Measurements from ENCODE around the gene OMP. TPM values are rescaled to one million over a fixed set of nuclear protein-coding genes. Genes with fewer than 3 reads are reported as not detected.

OMP gene
- total RNA-seq, 3 donors from 2014 or later = not detected

DNA sequence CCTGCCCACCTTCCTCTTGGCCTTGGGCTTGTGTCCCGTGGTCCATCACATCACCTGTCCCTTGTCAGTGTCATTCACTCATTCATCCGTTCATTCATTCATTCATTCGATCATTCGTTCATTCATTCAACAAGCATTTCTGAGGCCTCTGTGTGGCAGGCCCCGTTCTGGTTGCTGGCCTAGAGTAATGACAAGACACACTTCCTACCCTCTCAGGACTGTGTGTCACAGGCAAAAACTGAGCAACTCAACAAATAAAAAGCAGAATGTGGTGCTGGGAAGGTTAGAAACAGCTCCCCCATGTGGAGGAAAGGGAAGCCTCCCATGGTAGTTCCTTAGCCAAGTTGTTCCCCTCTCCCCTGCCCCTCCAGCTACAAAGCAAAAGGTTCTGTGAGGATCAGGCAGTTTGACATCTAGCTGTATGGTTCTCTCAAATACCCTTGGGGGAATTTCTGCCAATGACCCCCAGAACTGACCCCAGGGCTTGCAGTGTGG lies 1.6 kb upstream of the OMP start:
- Histone ChIP-seq H3K9me3 (no peaks in the 10 kb centered on the region), H3K4me1 (no peaks in the 10 kb centered on the region), H3K27ac (no peak overlapping the region), H3K36me3 (no peaks in the 10 kb centered on the region), H3K4me3 (no peak overlapping the region), H3K27me3 (no peaks in the 10 kb centered on the region)
- intact Hi-C loops (cut with DNase I; ENCODE audit: low total_unique reads) = no loop called here
- DNase-seq (ENCODE audit: low spot score in 2 of 2) = no peak
- TF ChIP-seq POLR2AphosphoS5 (IDR thresholded peaks at IDR 0.05) (no peak), POLR2A (IDR thresholded peaks at IDR 0.05) (no peak)
- TF ChIP-seq, protein P1, sequence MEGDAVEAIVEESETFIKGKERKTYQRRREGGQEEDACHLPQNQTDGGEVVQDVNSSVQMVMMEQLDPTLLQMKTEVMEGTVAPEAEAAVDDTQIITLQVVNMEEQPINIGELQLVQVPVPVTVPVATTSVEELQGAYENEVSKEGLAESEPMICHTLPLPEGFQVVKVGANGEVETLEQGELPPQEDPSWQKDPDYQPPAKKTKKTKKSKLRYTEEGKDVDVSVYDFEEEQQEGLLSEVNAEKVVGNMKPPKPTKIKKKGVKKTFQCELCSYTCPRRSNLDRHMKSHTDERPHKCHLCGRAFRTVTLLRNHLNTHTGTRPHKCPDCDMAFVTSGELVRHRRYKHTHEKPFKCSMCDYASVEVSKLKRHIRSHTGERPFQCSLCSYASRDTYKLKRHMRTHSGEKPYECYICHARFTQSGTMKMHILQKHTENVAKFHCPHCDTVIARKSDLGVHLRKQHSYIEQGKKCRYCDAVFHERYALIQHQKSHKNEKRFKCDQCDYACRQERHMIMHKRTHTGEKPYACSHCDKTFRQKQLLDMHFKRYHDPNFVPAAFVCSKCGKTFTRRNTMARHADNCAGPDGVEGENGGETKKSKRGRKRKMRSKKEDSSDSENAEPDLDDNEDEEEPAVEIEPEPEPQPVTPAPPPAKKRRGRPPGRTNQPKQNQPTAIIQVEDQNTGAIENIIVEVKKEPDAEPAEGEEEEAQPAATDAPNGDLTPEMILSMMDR (IDR thresholded peaks at IDR 0.05) = no peak

DNA sequence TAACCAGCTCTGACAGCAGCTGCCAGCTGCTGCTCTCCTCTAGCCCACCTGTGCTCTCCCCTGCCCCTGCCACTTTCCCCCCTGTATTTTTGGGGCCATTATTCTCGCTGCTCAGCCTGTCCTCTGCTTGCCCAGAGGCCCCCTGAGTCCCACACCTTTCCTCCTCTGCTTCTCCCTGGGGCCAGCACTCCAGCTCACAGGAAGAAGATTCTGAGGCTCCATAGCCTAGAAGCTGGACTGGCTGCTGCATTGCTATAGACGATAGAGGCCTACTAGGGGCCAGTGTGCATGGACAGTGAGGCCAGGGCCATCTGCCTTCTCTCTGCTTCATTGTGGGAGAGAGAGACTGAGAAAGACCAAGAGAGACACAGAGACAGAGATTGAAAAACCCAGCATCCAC lies 679 bp downstream of the OMP start:
- Histone ChIP-seq H3K36me3 (no peaks in the 10 kb centered on the region), H3K4me3 (no peak overlapping the region), H3K27me3 (no peaks in the 10 kb centered on the region), H3K27ac (no peak overlapping the region), H3K4me1 (no peaks in the 10 kb centered on the region), H3K9me3 (no peaks in the 10 kb centered on the region)
- TF ChIP-seq, protein P1 (IDR thresholded peaks at IDR 0.05) = no peak
- TF ChIP-seq POLR2A (IDR thresholded peaks at IDR 0.05) (no peak), POLR2AphosphoS5 (IDR thresholded peaks at IDR 0.05) (no peak)
- no peak for DNase-seq (ENCODE audit: low spot score in 2 of 2)
- intact Hi-C loops (cut with DNase I; ENCODE audit: low total_unique reads) = no loop called here

DNA sequence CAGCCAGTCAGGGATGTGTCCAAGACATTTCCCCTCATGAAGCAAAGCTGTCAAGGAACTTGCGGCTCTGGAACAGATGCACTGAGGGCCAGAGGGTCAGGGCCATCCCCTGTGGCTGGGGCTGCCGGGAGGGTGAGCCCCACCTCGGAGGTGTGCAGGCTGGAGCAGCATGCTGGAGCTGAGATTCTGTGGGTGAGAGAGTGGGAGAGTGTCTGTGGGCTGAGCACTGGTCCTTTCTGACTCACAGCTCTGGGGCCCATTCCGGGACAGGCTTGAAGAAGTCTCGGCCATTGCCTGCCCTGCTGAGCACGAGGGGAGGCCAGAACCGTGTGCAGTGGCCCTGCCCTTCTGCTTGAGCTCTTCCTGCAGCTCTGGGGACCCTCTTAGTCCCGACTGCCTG lies 2.1 kb downstream of the OMP start:
- Histone ChIP-seq H3K27me3 (no peaks in the 10 kb centered on the region), H3K9me3 (no peaks in the 10 kb centered on the region), H3K27ac (no peak overlapping the region), H3K4me3 (no peak overlapping the region), H3K36me3 (no peaks in the 10 kb centered on the region), H3K4me1 (no peaks in the 10 kb centered on the region)
- TF ChIP-seq POLR2AphosphoS5 (IDR thresholded peaks at IDR 0.05) (no peak), POLR2A (IDR thresholded peaks at IDR 0.05) (no peak)
- TF ChIP-seq, protein P1 (IDR thresholded peaks at IDR 0.05) = no peak
- DNase-seq (ENCODE audit: low spot score in 2 of 2) = no peak
- intact Hi-C loops (cut with DNase I; ENCODE audit: low total_unique reads) = no loop called here

DNA sequence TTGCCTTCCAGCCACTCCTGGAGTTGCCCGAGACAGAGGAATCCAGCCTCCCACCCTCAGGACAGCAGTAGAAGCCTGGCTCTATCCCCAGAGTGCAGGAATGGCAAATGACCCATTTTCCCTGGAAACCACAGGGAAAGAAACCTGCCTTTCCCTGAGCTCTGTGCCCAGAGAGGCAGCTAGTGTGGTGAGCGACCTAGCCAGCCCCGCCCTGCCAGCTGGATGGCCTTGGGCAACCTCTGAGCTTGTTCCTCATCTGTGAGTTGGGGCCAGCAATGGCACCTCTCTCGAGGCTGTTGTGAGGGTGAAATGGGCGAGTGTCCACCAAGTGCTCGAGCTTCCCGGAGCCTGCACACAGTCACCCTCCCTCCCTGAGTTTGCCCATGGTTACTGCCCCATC lies 3.7 kb downstream of the OMP start:
- TF ChIP-seq, protein P1 (IDR thresholded peaks at IDR 0.05) = no peak
- TF ChIP-seq POLR2AphosphoS5 (IDR thresholded peaks at IDR 0.05) (no peak), POLR2A (IDR thresholded peaks at IDR 0.05) (no peak)
- Histone ChIP-seq H3K9me3 (no peaks in the 10 kb centered on the region), H3K36me3 (no peaks in the 10 kb centered on the region), H3K4me3 (no peak overlapping the region), H3K27ac (no peak overlapping the region), H3K4me1 (no peaks in the 10 kb centered on the region), H3K27me3 (no peaks in the 10 kb centered on the region)
- DNase-seq (ENCODE audit: low spot score in 2 of 2) = no peak
- intact Hi-C loops (cut with DNase I; ENCODE audit: low total_unique reads) = loop anchor here (1.0 kb wide), 1 partner anchor 48 kb away; no protein-coding TSS in a partner anchor

DNA sequence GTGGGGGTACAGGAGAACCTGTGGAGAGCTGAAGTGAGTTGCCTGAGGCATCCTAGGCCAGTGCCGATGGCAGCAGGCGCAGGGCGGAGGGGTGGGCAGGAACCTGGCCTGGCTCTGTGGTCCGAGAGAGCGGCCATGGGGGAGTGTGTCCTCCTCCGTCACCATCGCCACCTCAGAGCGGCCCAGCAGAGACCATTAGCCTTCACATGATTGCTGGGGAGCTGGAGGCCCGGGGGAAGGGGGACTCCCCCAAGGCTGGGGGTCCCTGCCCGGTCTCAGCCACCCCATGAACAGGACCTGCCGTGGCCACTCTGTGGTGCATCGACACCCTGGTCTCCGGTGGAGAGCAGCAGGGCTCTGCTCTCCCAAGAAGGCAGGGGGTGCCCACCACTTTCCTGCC lies 4.1 kb downstream of the OMP start:
- H3K9me3 ChIP-seq = no peaks in the 10 kb centered on the region
- no peak for DNase-seq (ENCODE audit: low spot score in 2 of 2)
- no peak overlapping the region for H3K27ac ChIP-seq
- H3K27me3 ChIP-seq = no peaks in the 10 kb centered on the region
- intact Hi-C loops (cut with DNase I; ENCODE audit: low total_unique reads) = loop anchor here (1.0 kb wide), 1 partner anchor 48 kb away; no protein-coding TSS in a partner anchor
- no peaks in the 10 kb centered on the region for H3K4me1 ChIP-seq
- no peaks in the 10 kb centered on the region for H3K36me3 ChIP-seq
- TF ChIP-seq, protein P1 (IDR thresholded peaks at IDR 0.05) = no peak
- TF ChIP-seq POLR2A (IDR thresholded peaks at IDR 0.05) (no peak), POLR2AphosphoS5 (IDR thresholded peaks at IDR 0.05) (no peak)
- no peak overlapping the region for H3K4me3 ChIP-seq
